PC-9 (cell line): ENCODE data around the gene KCNS1. TPM values are rescaled to one million over a fixed set of nuclear protein-coding genes. Genes with fewer than 3 reads are reported as not detected.
A peak's percentile ranks its signal among the peaks of the same experiment; 100 is the strongest.

Experiments
- BruUV-seq: library from RNA; stranded (reverse); fragments of 400-500 nt; replicated peaks from 2 replicates; lab custom pipeline; 2021; lab: Mats Ljungman, UMichigan
- CTCF ChIA-PET: fragments of 300-600 bp; sonication (Branson Sonifier 250); formaldehyde crosslinking; loops from one replicate; lab custom pipeline; 2022; ENCODE audit warnings: antibody characterized with exemption; lab: Charles Lee
- POLR2A ChIA-PET: fragments of 300-600 bp; sonication (Branson Sonifier 250); formaldehyde crosslinking; loops from one replicate; lab custom pipeline; 2022; ENCODE audit warnings: antibody characterized with exemption; ENCODE audit not compliant: unreplicated experiment; lab: Charles Lee
- DNase-seq, 2 experiments: peaks; one replicate each; pipeline versions ENCODE4 v3.0.0 to v3.0.0-alpha.2; 2015 to 2022; ENCODE audit warnings: mixed read lengths in 1 of 2
- H2AFZ ChIP-seq: fragments of 200-600 bp; sonication (generic); 2 replicates; pipeline ENCODE4 v1.8.1; 2017; ENCODE audit warnings: antibody characterized with exemption
- H3F3A ChIP-seq: fragments of 200-600 bp; sonication (generic); 2 replicates; pipeline ENCODE4 v1.8.1; 2017; ENCODE audit warnings: antibody characterized with exemption, mild to moderate bottlenecking, low read depth; ENCODE audit not compliant: insufficient read depth
- H3K27ac ChIP-seq: fragments of 200-600 bp; sonication (generic); 2 replicates; pipeline ENCODE4 v1.6.1; 2016; ENCODE audit warnings: mixed run types
- H3K27me3 ChIP-seq: fragments of 200-600 bp; sonication (generic); 2 replicates; pipeline ENCODE4 v1.6.1; 2016; ENCODE audit warnings: low read depth, mixed run types; ENCODE audit not compliant: insufficient read depth
- H3K36me3 ChIP-seq: fragments of 200-600 bp; sonication (generic); 2 replicates; pipeline ENCODE4 v1.6.1; 2016; ENCODE audit warnings: low read depth, mixed run types
- H3K4me1 ChIP-seq: fragments of 200-600 bp; sonication (generic); replicated peaks from 2 replicates; pipeline ENCODE4 v1.6.1; 2016; ENCODE audit warnings: mixed run types; ENCODE audit not compliant: insufficient read depth
- H3K4me2 ChIP-seq: fragments of 200-600 bp; sonication (generic); 2 replicates; pipeline ENCODE4 v1.6.1; 2017; ENCODE audit warnings: mixed run types
- H3K4me3 ChIP-seq: fragments of 200-600 bp; sonication (generic); 2 replicates; pipeline ENCODE4 v1.6.1; 2016; ENCODE audit warnings: mixed run types
- H3K79me2 ChIP-seq: fragments of 200-600 bp; sonication (generic); 2 replicates; pipeline ENCODE4 v1.6.1; 2017; ENCODE audit warnings: low read depth, mixed run types
- H3K9me2 ChIP-seq: fragments of 200-600 bp; sonication (generic); 2 replicates; pipeline ENCODE4 v1.8.1; 2017; ENCODE audit warnings: mild to moderate bottlenecking; ENCODE audit not compliant: insufficient read depth
- H3K9me3 ChIP-seq: fragments of 200-600 bp; sonication (generic); 2 replicates; pipeline ENCODE4 v1.8.1; 2016; ENCODE audit warnings: low read depth; ENCODE audit not compliant: insufficient read depth
- H4K20me1 ChIP-seq: fragments of 200-600 bp; sonication (generic); 2 replicates; pipeline ENCODE4 v1.8.1; 2017; ENCODE audit not compliant: insufficient read depth
- EZH2 ChIP-seq: fragments of 200-600 bp; sonication (generic); IDR thresholded peaks from 2 replicates; pipeline ENCODE4 v1.8.0; 2017; ENCODE audit warnings: antibody characterized with exemption, low read depth
- intact Hi-C: fragments of 100-400 bp; cut with micrococcal nuclease; formaldehyde crosslinking; loops from one replicate; pipeline ENCODE4 v1.10.0; 2022; ENCODE audit not compliant: unreplicated experiment
- total RNA-seq: library from RNA; stranded (reverse); gene quantifications from 2 replicates; pipeline ENCODE4 v1.2.3, GENCODE V29; 2021
- TF ChIP-seq, protein P1 (sequence below): fragments of 200-600 bp; sonication (generic); conservative IDR thresholded peaks from 2 replicates; pipeline ENCODE4 v1.6.1; 2017; ENCODE audit warnings: mixed run types, antibody characterized with exemption, mild to moderate bottlenecking, moderate library complexity

KCNS1 gene
- total RNA-seq, 1 experiment from 2014 or later, result 0.15 TPM

DNA sequence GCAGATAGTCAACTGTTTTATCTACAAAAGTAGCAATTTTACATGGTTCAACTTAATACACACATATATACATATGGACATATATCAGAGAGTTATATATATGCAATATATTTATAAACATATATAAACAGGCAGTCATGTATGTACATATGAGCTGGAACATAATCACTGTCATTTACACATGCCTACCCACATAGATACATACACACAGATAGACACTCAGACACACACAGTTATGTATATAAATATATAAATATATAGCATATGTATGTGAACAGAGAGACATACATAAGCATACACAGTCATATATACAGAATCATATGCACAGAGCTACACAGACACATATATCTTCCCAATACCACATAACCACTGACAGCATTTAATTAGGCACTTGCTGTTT lies 11.8 kb upstream of the KCNS1 start:
- DNase-seq, result no peak
- H2AFZ ChIP-seq, result no peak overlapping the region
- no peaks in the 10 kb centered on the region for H3K36me3 ChIP-seq
- no peaks in the 10 kb centered on the region for H3K4me1 ChIP-seq
- H3K4me3 ChIP-seq, result no peak overlapping the region
- no peak overlapping the region for H3K4me2 ChIP-seq
- no peaks in the 10 kb centered on the region for H3F3A ChIP-seq
- H3K79me2 ChIP-seq, result no peaks in the 10 kb centered on the region
- intact Hi-C loops, result no loop called here
- BruUV-seq, result no TSS peak
- no peaks in the 10 kb centered on the region for H3K9me3 ChIP-seq
- TF ChIP-seq, protein P1, sequence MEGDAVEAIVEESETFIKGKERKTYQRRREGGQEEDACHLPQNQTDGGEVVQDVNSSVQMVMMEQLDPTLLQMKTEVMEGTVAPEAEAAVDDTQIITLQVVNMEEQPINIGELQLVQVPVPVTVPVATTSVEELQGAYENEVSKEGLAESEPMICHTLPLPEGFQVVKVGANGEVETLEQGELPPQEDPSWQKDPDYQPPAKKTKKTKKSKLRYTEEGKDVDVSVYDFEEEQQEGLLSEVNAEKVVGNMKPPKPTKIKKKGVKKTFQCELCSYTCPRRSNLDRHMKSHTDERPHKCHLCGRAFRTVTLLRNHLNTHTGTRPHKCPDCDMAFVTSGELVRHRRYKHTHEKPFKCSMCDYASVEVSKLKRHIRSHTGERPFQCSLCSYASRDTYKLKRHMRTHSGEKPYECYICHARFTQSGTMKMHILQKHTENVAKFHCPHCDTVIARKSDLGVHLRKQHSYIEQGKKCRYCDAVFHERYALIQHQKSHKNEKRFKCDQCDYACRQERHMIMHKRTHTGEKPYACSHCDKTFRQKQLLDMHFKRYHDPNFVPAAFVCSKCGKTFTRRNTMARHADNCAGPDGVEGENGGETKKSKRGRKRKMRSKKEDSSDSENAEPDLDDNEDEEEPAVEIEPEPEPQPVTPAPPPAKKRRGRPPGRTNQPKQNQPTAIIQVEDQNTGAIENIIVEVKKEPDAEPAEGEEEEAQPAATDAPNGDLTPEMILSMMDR, result no peak
- no peak for TF ChIP-seq EZH2
- POLR2A ChIA-PET, result interaction anchor here (0.5 kb wide), 1 partner anchor 21 kb away, joined by 4 read pairs; no protein-coding TSS in a partner anchor
- no peak overlapping the region for H3K27ac ChIP-seq
- no peaks in the 10 kb centered on the region for H3K9me2 ChIP-seq
- no peaks in the 10 kb centered on the region for H3K27me3 ChIP-seq
- CTCF ChIA-PET, result interaction anchor here (0.6 kb wide), 2 partner anchors 59 to 358 kb away, joined by 3 to 17 read pairs; no protein-coding TSS in a partner anchor
- no peaks in the 10 kb centered on the region for H4K20me1 ChIP-seq

DNA sequence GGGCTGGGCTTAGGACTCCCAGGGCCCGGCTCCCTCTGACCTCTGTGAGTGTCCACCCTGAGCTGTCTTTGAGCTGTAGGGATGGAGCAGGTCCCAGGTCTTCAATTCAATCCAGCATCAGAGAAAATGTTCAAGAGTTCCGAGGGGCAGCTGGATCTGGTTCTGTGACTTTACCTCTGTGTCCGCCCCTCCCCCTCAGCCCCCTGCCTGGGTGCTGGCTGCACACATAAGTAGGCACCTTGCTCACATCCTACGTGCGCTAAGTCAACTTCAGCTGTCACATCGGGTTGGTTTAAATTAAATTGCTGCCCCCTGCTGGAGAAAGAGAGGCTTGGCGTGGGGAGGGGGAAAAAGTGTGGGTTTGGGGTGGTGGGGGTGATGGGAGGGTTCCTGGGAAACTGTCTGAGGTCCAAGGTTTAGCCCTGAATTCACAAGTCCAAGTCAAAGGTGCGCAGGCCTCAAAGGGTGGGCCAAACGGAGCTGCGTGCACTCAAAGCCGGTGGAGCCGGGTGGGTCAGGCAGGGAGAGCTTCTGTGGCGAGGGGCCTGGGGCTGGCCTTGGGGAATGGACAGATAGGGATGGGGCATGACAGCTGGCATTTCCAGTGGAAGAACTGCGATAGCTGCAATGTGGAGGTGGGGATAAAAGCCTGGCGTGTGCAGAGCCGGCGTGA lies 11.0 kb upstream of the KCNS1 start:
- H3K36me3 ChIP-seq, result no peaks in the 10 kb centered on the region
- H3K4me2 ChIP-seq, result no peak overlapping the region
- no peak overlapping the region for H2AFZ ChIP-seq
- ChIA-PET CTCF (interaction anchor here (0.6 to 1.2 kb wide), 7 partner anchors 16 to 87 kb away, joined by 3 to 17 read pairs (median 4); no protein-coding TSS in a partner anchor), POLR2A (interaction anchor here (0.7 kb wide), 1 partner anchor 68 kb away, joined by 5 read pairs; no protein-coding TSS in a partner anchor)
- BruUV-seq, result no TSS peak
- DNase-seq, result no peak
- no peaks in the 10 kb centered on the region for H4K20me1 ChIP-seq
- no peaks in the 10 kb centered on the region for H3K9me3 ChIP-seq
- no peak overlapping the region for H3K4me3 ChIP-seq
- TF ChIP-seq, protein P1, result peak; percentile 77
- no peak for TF ChIP-seq EZH2
- no peaks in the 10 kb centered on the region for H3F3A ChIP-seq
- no peaks in the 10 kb centered on the region for H3K79me2 ChIP-seq
- intact Hi-C loops, result no loop called here
- no peaks in the 10 kb centered on the region for H3K27me3 ChIP-seq
- H3K4me1 ChIP-seq, result no peaks in the 10 kb centered on the region
- no peak overlapping the region for H3K27ac ChIP-seq
- no peaks in the 10 kb centered on the region for H3K9me2 ChIP-seq

DNA sequence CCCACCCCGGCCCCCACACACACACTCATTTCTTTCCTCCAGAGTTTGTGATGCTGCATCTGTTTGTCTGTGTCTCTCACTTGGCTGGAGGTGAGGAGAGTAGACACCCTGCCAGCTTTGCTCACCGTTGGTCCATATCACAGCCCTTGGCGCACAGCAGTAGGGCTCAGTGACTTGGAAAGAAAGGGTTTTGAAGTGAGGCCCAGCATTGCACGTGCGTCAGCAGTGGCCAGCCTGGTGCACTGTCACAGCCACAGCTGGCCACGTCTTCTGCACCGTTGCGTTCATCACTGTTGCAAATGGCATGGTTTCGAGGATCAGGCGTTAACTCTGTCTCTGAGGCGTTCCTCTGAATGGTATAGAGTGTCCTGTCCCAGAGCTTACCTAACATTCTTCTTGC lies 10.4 kb upstream of the KCNS1 start:
- Histone ChIP-seq H3K4me3 (no peak overlapping the region), H3K4me1 (no peaks in the 10 kb centered on the region), H3F3A (no peaks in the 10 kb centered on the region), H3K36me3 (no peaks in the 10 kb centered on the region), H3K27ac (no peak overlapping the region), H3K9me2 (no peaks in the 10 kb centered on the region), H3K27me3 (no peaks in the 10 kb centered on the region), H2AFZ (no peak overlapping the region), H3K9me3 (no peaks in the 10 kb centered on the region), H3K4me2 (no peak overlapping the region), H4K20me1 (no peaks in the 10 kb centered on the region), H3K79me2 (no peaks in the 10 kb centered on the region)
- no peak for TF ChIP-seq EZH2
- TF ChIP-seq, protein P1, result no peak
- intact Hi-C loops, result no loop called here
- BruUV-seq, result no TSS peak
- ChIA-PET POLR2A (interaction anchor here (0.7 kb wide), 1 partner anchor 67 kb away, joined by 5 read pairs; no protein-coding TSS in a partner anchor), CTCF (interaction anchor here (0.6 to 1.2 kb wide), 6 partner anchors 16 to 87 kb away, joined by 3 to 7 read pairs (median 4); no protein-coding TSS in a partner anchor)
- DNase-seq, result no peak
